Measurements from ENCODE around the gene TNK2. TPM values are rescaled to one million over a fixed set of nuclear protein-coding genes. Genes with fewer than 3 reads are reported as not detected.
"Not testable (repeated sequence)": the region's sequence is repeated elsewhere in the genome, so short reads cannot be mapped to it uniquely, and the experiment has no call there.

Gene TNK2
- total and polyA plus RNA-seq, 2 experiments from 2014 or later: 26.1 to 95.3 TPM

- DNase-seq (ENCODE audit: low read depth in 1 of 2, low spot score in 1 of 2): no peak
- Histone ChIP-seq H3K27ac (no peak overlapping the region), H3K27me3 (no peaks in the 10 kb centered on the region), H3K4me1 (ENCODE audit: low read depth) (no peaks in the 10 kb centered on the region), H3K4me3 (no peak overlapping the region), H3K9me3 (ENCODE audit: low read depth) (no peaks in the 10 kb centered on the region), H3K36me3 (peaks cover 31% of the 10 kb centered on the region)
- no peak for TF ChIP-seq CTCF (IDR thresholded peaks at IDR 0.05; ENCODE audit: low read depth, low read length)
These were observed 40.0 kb downstream of the TNK2 start for GRCh38 chr3:195868336-195868865.

- no peak for TF ChIP-seq CTCF (IDR thresholded peaks at IDR 0.05; ENCODE audit: low read depth, low read length)
- no peak overlapping the region for H3K27ac ChIP-seq
- no peak for DNase-seq (ENCODE audit: low read depth in 1 of 2, low spot score in 1 of 2)
- no peak overlapping the region for H3K4me3 ChIP-seq
- no peaks in the 10 kb centered on the region for H3K4me1 ChIP-seq (ENCODE audit: low read depth)
- H3K9me3 ChIP-seq (ENCODE audit: low read depth): no peaks in the 10 kb centered on the region
- H3K27me3 ChIP-seq: no peaks in the 10 kb centered on the region
- peaks cover 31% of the 10 kb centered on the region for H3K36me3 ChIP-seq
These were observed 40.6 kb downstream of the TNK2 start for GRCh38 chr3:195867631-195868335.

GRCh38 chr3:195866686-195867511, 41.5 kb downstream of the TNK2 start:
- no peaks in the 10 kb centered on the region for H3K27me3 ChIP-seq
- DNase-seq (ENCODE audit: low read depth in 1 of 2, low spot score in 1 of 2): no peak
- no peak overlapping the region for H3K27ac ChIP-seq
- no peak overlapping the region for H3K4me3 ChIP-seq
- H3K36me3 ChIP-seq: peaks cover 28% of the 10 kb centered on the region
- H3K4me1 ChIP-seq (ENCODE audit: low read depth): no peaks in the 10 kb centered on the region
- no peaks in the 10 kb centered on the region for H3K9me3 ChIP-seq (ENCODE audit: low read depth)
- TF ChIP-seq CTCF (IDR thresholded peaks at IDR 0.05; ENCODE audit: low read depth, low read length): no peak

- Histone ChIP-seq H3K4me3 (no peak overlapping the region), H3K4me1 (ENCODE audit: low read depth) (no peaks in the 10 kb centered on the region), H3K27ac (no peak overlapping the region), H3K36me3 (peaks cover 20% of the 10 kb centered on the region), H3K27me3 (no peaks in the 10 kb centered on the region), H3K9me3 (ENCODE audit: low read depth) (no peaks in the 10 kb centered on the region)
- no peak for DNase-seq (ENCODE audit: low read depth in 1 of 2, low spot score in 1 of 2)
- no peak for TF ChIP-seq CTCF (IDR thresholded peaks at IDR 0.05; ENCODE audit: low read depth, low read length)
These were observed 42.6 kb downstream of the TNK2 start for GRCh38 chr3:195865752-195866151.

GRCh38 chr3:195863121-195864061, 45.0 kb downstream of the TNK2 start:
- no peak overlapping the region for H3K27ac ChIP-seq
- H3K36me3 ChIP-seq: peaks cover 13% of the 10 kb centered on the region
- peak; percentile 92 to 93 for DNase-seq (ENCODE audit: low read depth in 1 of 2, low spot score in 1 of 2)
- no peaks in the 10 kb centered on the region for H3K9me3 ChIP-seq (ENCODE audit: low read depth)
- H3K4me3 ChIP-seq: no peak overlapping the region
- no peaks in the 10 kb centered on the region for H3K4me1 ChIP-seq (ENCODE audit: low read depth)
- H3K27me3 ChIP-seq: no peaks in the 10 kb centered on the region
- TF ChIP-seq CTCF (IDR thresholded peaks at IDR 0.05; ENCODE audit: low read depth, low read length): peak; percentile 99

- not testable (repeated sequence) for H3K36me3 ChIP-seq; H3K27me3 ChIP-seq; H3K9me3 ChIP-seq (ENCODE audit: low read depth); H3K4me3 ChIP-seq; H3K4me1 ChIP-seq (ENCODE audit: low read depth); DNase-seq (ENCODE audit: low read depth in 1 of 2, low spot score in 1 of 2); H3K27ac ChIP-seq
These were observed 46.0 kb downstream of the TNK2 start for GRCh38 chr3:195862318-195862717.
